ENCODE data around the gene SLC25A47.

Gene SLC25A47

GRCh38 chr14:100375266-100375962 lies 52.3 kb downstream of the SLC25A47 start:
- TF ChIP-seq JUND (IDR thresholded peaks at IDR 0.05; ENCODE audit: low read depth), result no peak
- peak in 1 of 2 experiments; percentile 74 for DNase-seq (ENCODE audit: low read depth in 1 of 2, low spot score in 1 of 2)
- in situ Hi-C loops (cut with HindIII; ENCODE audit: low pct_unique_long_range_greater_than_20kb, low sequenced_read_pairs), result no loop called here

GRCh38 chr14:100375963-100376735 lies 53.0 kb downstream of the SLC25A47 start, which contains the start of gene WDR25:
Gene WDR25 (plus strand): TSS chr14:100376485.
- no peak for TF ChIP-seq JUND (IDR thresholded peaks at IDR 0.05; ENCODE audit: low read depth)
- in situ Hi-C loops (cut with HindIII; ENCODE audit: low pct_unique_long_range_greater_than_20kb, low sequenced_read_pairs), result no loop called here
- peak; percentile 81 to 97 for DNase-seq (ENCODE audit: low read depth in 1 of 2, low spot score in 1 of 2)

GRCh38 chr14:100376751-100377171 lies 53.6 kb downstream of the SLC25A47 start:
- TF ChIP-seq JUND (IDR thresholded peaks at IDR 0.05; ENCODE audit: low read depth), result no peak
- DNase-seq (ENCODE audit: low read depth in 1 of 2, low spot score in 1 of 2), result peak in 1 of 2 experiments; percentile 64
- in situ Hi-C loops (cut with HindIII; ENCODE audit: low pct_unique_long_range_greater_than_20kb, low sequenced_read_pairs), result no loop called here
